HepG2 (cell line): Measurements from ENCODE around the gene FLYWCH1. TPM values are rescaled to one million over a fixed set of nuclear protein-coding genes. Genes with fewer than 3 reads are reported as not detected.

Experiments
- CAMTA2 ChIP-seq: sonication (generic); formaldehyde crosslinking; IDR thresholded peaks from 2 replicates; pipeline ENCODE4 v1.4.0; 2020; ENCODE audit warnings: mild to moderate bottlenecking, missing genetic modification reagents, borderline replicate concordance
- HINFP ChIP-seq: sonication (generic); formaldehyde crosslinking; IDR thresholded peaks from 2 replicates; pipeline ENCODE4 v1.4.0; 2020; ENCODE audit warnings: low read depth, mild to moderate bottlenecking, missing genetic modification reagents
- HNF1A ChIP-seq, 2 experiments: sonication (generic) in 1 of 2; formaldehyde crosslinking in 1 of 2; IDR thresholded peaks; 2 replicates each; pipeline versions ENCODE4 v1.4.0 to v1.6.1; 2016 to 2020; ENCODE audit warnings: borderline replicate concordance in 1 of 2, low read depth in 1 of 2, mild to moderate bottlenecking in 1 of 2, missing genetic modification reagents in 1 of 2
- MAX ChIP-seq: IDR thresholded peaks from 2 replicates; pipeline ENCODE4 v1.6.1; 2012; ENCODE audit warnings: inconsistent platforms
- MED8 ChIP-seq: sonication (generic); formaldehyde crosslinking; IDR thresholded peaks from 2 replicates; pipeline ENCODE4 v1.8.1; 2023; ENCODE audit warnings: mild to moderate bottlenecking, missing genetic modification reagents; ENCODE audit not compliant: insufficient replicate concordance
- MIER3 ChIP-seq: IDR thresholded peaks from 2 replicates; pipeline ENCODE4 v1.6.1; 2016; ENCODE audit warnings: missing compliant biosample characterization, borderline replicate concordance
- MLLT10 ChIP-seq: sonication (generic); formaldehyde crosslinking; IDR thresholded peaks from 2 replicates; pipeline ENCODE4 v1.4.0; 2020; ENCODE audit warnings: missing genetic modification reagents
- RXRB ChIP-seq: IDR thresholded peaks from 2 replicates; pipeline ENCODE4 v1.6.1; 2016; ENCODE audit warnings: borderline replicate concordance, missing genetic modification reagents, missing compliant biosample characterization
- THAP7 ChIP-seq: sonication (generic); formaldehyde crosslinking; IDR thresholded peaks from 2 replicates; pipeline ENCODE4 v1.8.1; 2023; ENCODE audit warnings: mild to moderate bottlenecking, missing genetic modification reagents
- ZFP36 ChIP-seq: fragments of 150-350 bp; IDR thresholded peaks from 2 replicates; pipeline ENCODE4 v1.6.1; 2018; ENCODE audit warnings: borderline replicate concordance, low read length, low read depth; ENCODE audit not compliant: partially characterized antibody
- ZNF350 ChIP-seq: sonication (generic); formaldehyde crosslinking; IDR thresholded peaks from 2 replicates; pipeline ENCODE4 v1.4.0; 2020; ENCODE audit warnings: mild to moderate bottlenecking, low read depth, missing genetic modification reagents, borderline replicate concordance
- ZNF674 ChIP-seq: sonication (generic); formaldehyde crosslinking; IDR thresholded peaks from 2 replicates; pipeline ENCODE4 v1.5.0; 2020; ENCODE audit warnings: low read depth, mild to moderate bottlenecking, missing genetic modification reagents
- ZNF770 ChIP-seq: sonication (generic); formaldehyde crosslinking; IDR thresholded peaks from 2 replicates; pipeline ENCODE4 v1.5.0; 2020; ENCODE audit warnings: mild to moderate bottlenecking, missing genetic modification reagents
- ZNF850 ChIP-seq: sonication (generic); formaldehyde crosslinking; conservative IDR thresholded peaks from 2 replicates; pipeline ENCODE4 v1.9.0; 2021; ENCODE audit warnings: mild to moderate bottlenecking, missing genetic modification reagents
- ZUFSP ChIP-seq: sonication (generic); formaldehyde crosslinking; IDR thresholded peaks from 2 replicates; pipeline ENCODE4 v1.9.0; 2021; ENCODE audit warnings: missing genetic modification reagents, mild to moderate bottlenecking, borderline replicate concordance
- polyA plus RNA-seq, 8 experiments: library from polyadenylated mRNA; depleted of rRNA in 3 of 8; stranded (reverse) in 7 of 8; unstranded in 1 of 8; fragments of >200 nt; fragmentation: Illumina TruSeq in 4 of 8; extraction: Trizol in 4 of 8; gene quantifications; 2 replicates each; pipeline versions ENCODE4 v1.2.1 to v1.2.3, GENCODE V29; 2011 to 2016; ENCODE audit warnings: low read depth in 4 of 8, missing spikeins in 1 of 8, mixed read lengths in 1 of 8; ENCODE audit not compliant: insufficient read depth in 1 of 8
- total RNA-seq, 5 experiments: library from RNA; depleted of rRNA; stranded (reverse); fragments of >200 nt; fragmentation: Illumina TruSeq; extraction: Trizol; gene quantifications; 2 replicates each; pipeline ENCODE4 v1.2.3, GENCODE V29; 2016; ENCODE audit warnings: low read depth in 1 of 5

Gene FLYWCH1
- total and polyA plus RNA-seq, 2 of the 13 experiments (the other 11 are each of a cell fraction or from before 2014, with no cell fraction given): 7.3 to 12.4 TPM

- TF ChIP-seq ZNF770 (CRISPR knock-in tag) (peak; percentile 63), ZNF350 (CRISPR knock-in tag) (peak; percentile 41; the same call in 1 of the 2 replicates), ZNF850 (CRISPR knock-in tag) (no peak), MLLT10 (CRISPR knock-in tag) (no peak), CAMTA2 (CRISPR knock-in tag) (no peak), MED8 (CRISPR knock-in tag) (peak; percentile 75), MAX (peak; percentile 76), THAP7 (no peak; the same call in 1 of the 2 replicates), ZFP36 (peak; percentile 77), HNF1A (IDR thresholded peaks at IDR 0.05; ENCODE audit: low read depth) (no peak), HNF1A (CRISPR knock-in tag; IDR thresholded peaks at IDR 0.05; ENCODE audit: borderline replicate concordance) (peak; percentile 37; the same call in 1 of the 2 replicates), MIER3 (no peak), HINFP (CRISPR knock-in tag) (peak; percentile 58; the same call in 1 of the 2 replicates), ZNF674 (CRISPR knock-in tag) (0 out of 2 replicates have a peak, but pooled peaks have one; percentile 65), RXRB (CRISPR knock-in tag) (no peak), ZUFSP (CRISPR knock-in tag) (no peak)
Observed at GRCh38 chr16:2980227-2981176, 68.8 kb downstream of the FLYWCH1 start, which contains the start of gene PKMYT1 (continued).
